PC-9 (cell line): Measurements from ENCODE around the gene RPL28. TPM values are rescaled to one million over a fixed set of nuclear protein-coding genes. Genes with fewer than 3 reads are reported as not detected.

ENCODE experiments used
- BruUV-seq: library from RNA; stranded (reverse); fragments of 400-500 nt; replicated peaks from 2 replicates; lab custom pipeline; 2021; lab: Mats Ljungman, UMichigan
- CTCF ChIA-PET: fragments of 300-600 bp; sonication (Branson Sonifier 250); formaldehyde crosslinking; loops from one replicate; lab custom pipeline; 2022; ENCODE audit warnings: antibody characterized with exemption; lab: Charles Lee
- POLR2A ChIA-PET: fragments of 300-600 bp; sonication (Branson Sonifier 250); formaldehyde crosslinking; loops from one replicate; lab custom pipeline; 2022; ENCODE audit warnings: antibody characterized with exemption; ENCODE audit not compliant: unreplicated experiment; lab: Charles Lee
- DNase-seq, 2 experiments: peaks; one replicate each; pipeline versions ENCODE4 v3.0.0 to v3.0.0-alpha.2; 2015 to 2022; ENCODE audit warnings: mixed read lengths in 1 of 2
- H2AFZ ChIP-seq: fragments of 200-600 bp; sonication (generic); 2 replicates; pipeline ENCODE4 v1.8.1; 2017; ENCODE audit warnings: antibody characterized with exemption
- H3F3A ChIP-seq: fragments of 200-600 bp; sonication (generic); 2 replicates; pipeline ENCODE4 v1.8.1; 2017; ENCODE audit warnings: antibody characterized with exemption, mild to moderate bottlenecking, low read depth; ENCODE audit not compliant: insufficient read depth
- H3K27ac ChIP-seq: fragments of 200-600 bp; sonication (generic); 2 replicates; pipeline ENCODE4 v1.6.1; 2016; ENCODE audit warnings: mixed run types
- H3K27me3 ChIP-seq: fragments of 200-600 bp; sonication (generic); 2 replicates; pipeline ENCODE4 v1.6.1; 2016; ENCODE audit warnings: low read depth, mixed run types; ENCODE audit not compliant: insufficient read depth
- H3K36me3 ChIP-seq: fragments of 200-600 bp; sonication (generic); 2 replicates; pipeline ENCODE4 v1.6.1; 2016; ENCODE audit warnings: low read depth, mixed run types
- H3K4me1 ChIP-seq: fragments of 200-600 bp; sonication (generic); replicated peaks from 2 replicates; pipeline ENCODE4 v1.6.1; 2016; ENCODE audit warnings: mixed run types; ENCODE audit not compliant: insufficient read depth
- H3K4me2 ChIP-seq: fragments of 200-600 bp; sonication (generic); 2 replicates; pipeline ENCODE4 v1.6.1; 2017; ENCODE audit warnings: mixed run types
- H3K4me3 ChIP-seq: fragments of 200-600 bp; sonication (generic); 2 replicates; pipeline ENCODE4 v1.6.1; 2016; ENCODE audit warnings: mixed run types
- H3K79me2 ChIP-seq: fragments of 200-600 bp; sonication (generic); 2 replicates; pipeline ENCODE4 v1.6.1; 2017; ENCODE audit warnings: low read depth, mixed run types
- H3K9me2 ChIP-seq: fragments of 200-600 bp; sonication (generic); 2 replicates; pipeline ENCODE4 v1.8.1; 2017; ENCODE audit warnings: mild to moderate bottlenecking; ENCODE audit not compliant: insufficient read depth
- H3K9me3 ChIP-seq: fragments of 200-600 bp; sonication (generic); 2 replicates; pipeline ENCODE4 v1.8.1; 2016; ENCODE audit warnings: low read depth; ENCODE audit not compliant: insufficient read depth
- H4K20me1 ChIP-seq: fragments of 200-600 bp; sonication (generic); 2 replicates; pipeline ENCODE4 v1.8.1; 2017; ENCODE audit not compliant: insufficient read depth
- EZH2 ChIP-seq: fragments of 200-600 bp; sonication (generic); IDR thresholded peaks from 2 replicates; pipeline ENCODE4 v1.8.0; 2017; ENCODE audit warnings: antibody characterized with exemption, low read depth
- intact Hi-C: fragments of 100-400 bp; cut with micrococcal nuclease; formaldehyde crosslinking; loops from one replicate; pipeline ENCODE4 v1.10.0; 2022; ENCODE audit not compliant: unreplicated experiment
- total RNA-seq: library from RNA; stranded (reverse); gene quantifications from 2 replicates; pipeline ENCODE4 v1.2.3, GENCODE V29; 2021
- TF ChIP-seq, protein P1 (sequence below): fragments of 200-600 bp; sonication (generic); conservative IDR thresholded peaks from 2 replicates; pipeline ENCODE4 v1.6.1; 2017; ENCODE audit warnings: mixed run types, antibody characterized with exemption, mild to moderate bottlenecking, moderate library complexity

The RPL28 gene
- total RNA-seq, 1 experiment from 2014 or later = 2,433 TPM

- H3K79me2 ChIP-seq = no peaks in the 10 kb centered on the region
- CTCF ChIA-PET = interaction anchor here (0.7 kb wide), 2 partner anchors 13 to 177 kb away, joined by 3 to 4 read pairs; no protein-coding TSS in a partner anchor
- peaks cover 36% of the 10 kb centered on the region for H3F3A ChIP-seq
- peaks cover 5% of the 10 kb centered on the region for H3K27me3 ChIP-seq
- H3K36me3 ChIP-seq = no peaks in the 10 kb centered on the region
- DNase-seq = no peak
- H3K4me1 ChIP-seq = peaks cover 39% of the 10 kb centered on the region
- no TSS peak for BruUV-seq
- intact Hi-C loops = no loop called here
- H2AFZ ChIP-seq = no peak overlapping the region
- no peaks in the 10 kb centered on the region for H3K9me3 ChIP-seq
- H3K9me2 ChIP-seq = no peaks in the 10 kb centered on the region
- H3K27ac ChIP-seq = no peak overlapping the region
- 0 out of 2 replicates have a peak overlapping the region, but pooled peaks have one; percentile 11 for H3K4me2 ChIP-seq
- H4K20me1 ChIP-seq = no peaks in the 10 kb centered on the region
- no peak for TF ChIP-seq EZH2
- TF ChIP-seq, protein P1, sequence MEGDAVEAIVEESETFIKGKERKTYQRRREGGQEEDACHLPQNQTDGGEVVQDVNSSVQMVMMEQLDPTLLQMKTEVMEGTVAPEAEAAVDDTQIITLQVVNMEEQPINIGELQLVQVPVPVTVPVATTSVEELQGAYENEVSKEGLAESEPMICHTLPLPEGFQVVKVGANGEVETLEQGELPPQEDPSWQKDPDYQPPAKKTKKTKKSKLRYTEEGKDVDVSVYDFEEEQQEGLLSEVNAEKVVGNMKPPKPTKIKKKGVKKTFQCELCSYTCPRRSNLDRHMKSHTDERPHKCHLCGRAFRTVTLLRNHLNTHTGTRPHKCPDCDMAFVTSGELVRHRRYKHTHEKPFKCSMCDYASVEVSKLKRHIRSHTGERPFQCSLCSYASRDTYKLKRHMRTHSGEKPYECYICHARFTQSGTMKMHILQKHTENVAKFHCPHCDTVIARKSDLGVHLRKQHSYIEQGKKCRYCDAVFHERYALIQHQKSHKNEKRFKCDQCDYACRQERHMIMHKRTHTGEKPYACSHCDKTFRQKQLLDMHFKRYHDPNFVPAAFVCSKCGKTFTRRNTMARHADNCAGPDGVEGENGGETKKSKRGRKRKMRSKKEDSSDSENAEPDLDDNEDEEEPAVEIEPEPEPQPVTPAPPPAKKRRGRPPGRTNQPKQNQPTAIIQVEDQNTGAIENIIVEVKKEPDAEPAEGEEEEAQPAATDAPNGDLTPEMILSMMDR = no peak
- H3K4me3 ChIP-seq = no peak overlapping the region
- POLR2A ChIA-PET = no interaction called here
Measured at GRCh38 chr19:55355213-55355821, 30.4 kb upstream of the RPL28 start.

GRCh38 chr19:55358493-55358892, 27.2 kb upstream of the RPL28 start:
- H3K4me3 ChIP-seq = no peak overlapping the region
- no peak for DNase-seq
- H3K36me3 ChIP-seq = no peaks in the 10 kb centered on the region
- intact Hi-C loops = no loop called here
- H3F3A ChIP-seq = peaks cover 13% of the 10 kb centered on the region
- peaks cover 5% of the 10 kb centered on the region for H3K27me3 ChIP-seq
- peaks cover 9% of the 10 kb centered on the region for H3K4me1 ChIP-seq
- ChIA-PET CTCF (no interaction called here), POLR2A (interaction anchor here (0.5 kb wide), 1 partner anchor 116 kb away, joined by 3 read pairs; no protein-coding TSS in a partner anchor)
- H3K79me2 ChIP-seq = no peaks in the 10 kb centered on the region
- H4K20me1 ChIP-seq = no peaks in the 10 kb centered on the region
- TF ChIP-seq, protein P1 = no peak
- TF ChIP-seq EZH2 = no peak
- no peak overlapping the region for H3K4me2 ChIP-seq
- H3K9me2 ChIP-seq = no peaks in the 10 kb centered on the region
- no peak overlapping the region for H3K27ac ChIP-seq
- no peak overlapping the region for H2AFZ ChIP-seq
- no peaks in the 10 kb centered on the region for H3K9me3 ChIP-seq
- BruUV-seq = no TSS peak

DNA sequence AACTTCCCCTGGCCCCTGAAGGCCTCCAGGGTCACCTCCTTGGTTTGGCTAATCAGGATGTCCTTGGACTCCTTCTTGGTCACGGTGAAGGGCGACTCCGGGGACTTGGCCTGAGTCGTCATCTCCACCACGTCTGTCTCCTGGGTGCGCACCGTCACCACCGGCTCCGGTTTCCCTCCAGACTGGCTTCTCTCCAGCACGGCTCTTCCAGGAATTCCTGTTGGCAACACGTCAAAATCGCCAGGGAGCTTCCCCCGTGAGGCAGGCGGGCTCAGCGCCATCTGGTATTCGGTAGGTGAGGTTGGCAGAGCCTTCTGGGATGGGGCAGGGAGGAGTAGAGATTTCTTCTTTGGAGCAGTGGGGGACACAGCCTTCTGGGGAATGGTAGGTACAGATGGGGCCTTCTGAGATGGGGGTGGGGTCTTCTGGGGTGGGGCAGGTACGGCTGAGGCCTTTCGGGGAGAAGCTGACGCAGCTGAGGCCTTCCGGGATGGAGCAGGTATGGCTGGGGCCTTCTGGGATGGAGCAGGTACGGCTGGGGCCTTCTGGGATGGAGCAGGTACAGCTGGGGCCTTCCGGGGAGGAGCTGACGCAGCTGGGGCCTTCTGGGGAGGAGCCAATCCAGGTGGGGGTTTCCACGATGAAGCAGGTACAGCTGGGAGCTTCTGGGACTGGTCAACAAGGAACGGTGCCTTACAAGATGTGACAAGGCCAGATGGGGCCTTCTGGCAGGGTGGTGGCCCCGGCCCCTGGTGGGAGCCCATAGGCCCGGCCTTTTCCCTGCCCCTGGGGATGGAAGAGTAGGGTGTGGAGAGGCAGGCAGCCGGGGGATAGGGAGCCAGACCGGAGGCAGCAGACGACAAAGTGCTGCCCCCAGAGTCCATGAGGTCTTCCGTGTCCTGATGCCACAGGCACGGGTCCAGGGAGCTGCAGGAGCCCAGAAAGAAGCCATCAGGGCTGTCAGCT, 26.5 kb upstream of the RPL28 start:
- Histone ChIP-seq H3K27me3 (peaks cover 5% of the 10 kb centered on the region), H3K4me1 (peaks cover 6% of the 10 kb centered on the region; the same call in 1 of the 2 replicates), H3K9me2 (no peaks in the 10 kb centered on the region), H3K36me3 (no peaks in the 10 kb centered on the region), H3K4me3 (no peak overlapping the region), H3F3A (peaks cover 18% of the 10 kb centered on the region), H3K79me2 (no peaks in the 10 kb centered on the region), H3K4me2 (no peak overlapping the region), H3K9me3 (no peaks in the 10 kb centered on the region), H4K20me1 (no peaks in the 10 kb centered on the region), H2AFZ (no peak overlapping the region), H3K27ac (no peak overlapping the region)
- TF ChIP-seq EZH2 = no peak
- TF ChIP-seq, protein P1 = no peak
- no peak for DNase-seq
- intact Hi-C loops = no loop called here
- no TSS peak for BruUV-seq
- ChIA-PET POLR2A (interaction anchor here (0.5 kb wide), 1 partner anchor 116 kb away, joined by 3 read pairs; no protein-coding TSS in a partner anchor), CTCF (no interaction called here)
